ENCODE results near the gene PSMG3. TPM values are rescaled to one million over a fixed set of nuclear protein-coding genes. Genes with fewer than 3 reads are reported as not detected.

Gene PSMG3
- total and polyA plus RNA-seq, 3 donors from 2014 or later = 23.7 to 44.5 (median 39.1) TPM

DNA sequence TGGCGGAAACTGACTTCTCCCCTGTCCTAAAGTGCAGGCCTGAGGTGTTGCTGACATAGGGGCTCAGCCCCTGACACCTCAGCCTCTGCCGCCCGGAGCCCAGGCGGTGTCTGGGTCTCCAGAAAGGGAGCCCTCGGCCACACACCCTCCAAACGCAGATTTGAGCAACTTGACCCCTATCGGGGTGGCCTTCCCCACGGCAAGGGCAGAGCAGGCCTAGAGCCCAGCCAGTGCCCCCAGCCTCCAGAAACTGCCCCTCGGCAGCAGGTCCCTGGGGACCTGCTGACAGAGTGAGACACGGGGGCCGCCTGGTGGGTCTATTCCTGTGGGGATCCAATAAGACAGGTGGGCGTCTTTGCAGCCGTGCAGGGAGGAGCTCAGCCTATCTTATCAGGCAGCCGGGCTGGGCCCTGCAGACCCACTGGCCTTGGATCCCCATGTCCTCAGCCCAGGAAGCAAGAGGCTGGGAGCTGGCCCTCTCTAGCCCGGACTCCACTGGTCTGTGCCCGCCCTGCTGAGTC lies 24.9 kb downstream of the PSMG3 start:
- 67 to 94% methylated on average over 3 to 15 of the region's 16 CpGs for WGBS, 2 donors
- Histone ChIP-seq H3K27me3 (no peaks in the 10 kb centered on the region), H3K4me3 (no peak overlapping the region), H3K4me1 (peaks cover 14% of the 10 kb centered on the region), H3K36me3 (ENCODE audit: low read depth, missing control alignments) (no peaks in the 10 kb centered on the region), H3K27ac (no peak overlapping the region), H3K9me3 (no peaks in the 10 kb centered on the region)
- DNase-seq = no peak
- intact Hi-C loops (cut with DNase I; ENCODE audit: low total_unique reads) = no loop called here
- TF ChIP-seq POLR2A (IDR thresholded peaks at IDR 0.05) = no peak
- TF ChIP-seq, protein P1, sequence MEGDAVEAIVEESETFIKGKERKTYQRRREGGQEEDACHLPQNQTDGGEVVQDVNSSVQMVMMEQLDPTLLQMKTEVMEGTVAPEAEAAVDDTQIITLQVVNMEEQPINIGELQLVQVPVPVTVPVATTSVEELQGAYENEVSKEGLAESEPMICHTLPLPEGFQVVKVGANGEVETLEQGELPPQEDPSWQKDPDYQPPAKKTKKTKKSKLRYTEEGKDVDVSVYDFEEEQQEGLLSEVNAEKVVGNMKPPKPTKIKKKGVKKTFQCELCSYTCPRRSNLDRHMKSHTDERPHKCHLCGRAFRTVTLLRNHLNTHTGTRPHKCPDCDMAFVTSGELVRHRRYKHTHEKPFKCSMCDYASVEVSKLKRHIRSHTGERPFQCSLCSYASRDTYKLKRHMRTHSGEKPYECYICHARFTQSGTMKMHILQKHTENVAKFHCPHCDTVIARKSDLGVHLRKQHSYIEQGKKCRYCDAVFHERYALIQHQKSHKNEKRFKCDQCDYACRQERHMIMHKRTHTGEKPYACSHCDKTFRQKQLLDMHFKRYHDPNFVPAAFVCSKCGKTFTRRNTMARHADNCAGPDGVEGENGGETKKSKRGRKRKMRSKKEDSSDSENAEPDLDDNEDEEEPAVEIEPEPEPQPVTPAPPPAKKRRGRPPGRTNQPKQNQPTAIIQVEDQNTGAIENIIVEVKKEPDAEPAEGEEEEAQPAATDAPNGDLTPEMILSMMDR (IDR thresholded peaks at IDR 0.05) = no peak

DNA sequence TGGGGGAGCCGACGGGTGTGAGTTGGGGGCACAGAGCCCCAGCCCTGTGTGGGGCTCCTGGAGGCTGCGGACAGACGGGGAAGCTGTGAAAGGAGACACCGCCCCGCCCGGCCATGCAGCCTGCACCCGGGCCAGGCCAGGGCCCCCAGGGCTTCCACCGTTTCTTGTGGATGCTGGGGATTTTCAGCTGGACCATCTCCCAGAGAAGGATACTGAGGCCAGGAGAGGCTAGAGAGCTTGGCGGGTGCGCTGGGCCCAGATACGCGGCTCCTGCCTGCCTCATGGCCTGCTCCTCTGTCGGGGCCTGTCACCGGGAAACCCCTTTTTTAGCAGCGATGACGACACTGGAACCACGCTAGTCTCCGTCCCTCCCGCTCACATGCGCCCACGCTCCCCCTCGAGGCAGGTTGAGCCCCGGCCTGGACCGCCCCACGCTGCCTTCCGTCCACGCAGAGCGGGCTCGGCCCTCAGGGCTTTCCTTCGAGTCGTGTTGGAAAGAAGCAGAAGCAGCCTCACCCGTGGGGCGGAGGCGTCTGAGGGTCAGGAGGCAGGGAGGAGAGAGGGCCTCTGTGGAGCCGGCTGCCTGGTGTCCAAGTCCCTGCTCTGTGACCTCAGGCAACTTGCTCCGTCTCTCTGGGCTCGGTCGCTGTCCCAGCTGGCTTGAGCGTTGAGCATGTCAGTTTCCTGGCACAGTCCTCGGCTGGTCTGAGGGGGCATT lies 25.5 kb downstream of the PSMG3 start:
- no peak for TF ChIP-seq POLR2A (IDR thresholded peaks at IDR 0.05)
- TF ChIP-seq, protein P1 (IDR thresholded peaks at IDR 0.05) = no peak
- H3K27me3 ChIP-seq = no peaks in the 10 kb centered on the region
- intact Hi-C loops (cut with DNase I; ENCODE audit: low total_unique reads) = no loop called here
- WGBS, 2 donors = 82 to 83% methylated on average over 26 to 40 of the region's 41 CpGs
- H3K4me1 ChIP-seq = peaks cover 14% of the 10 kb centered on the region
- DNase-seq = no peak
- H3K36me3 ChIP-seq (ENCODE audit: low read depth, missing control alignments) = no peaks in the 10 kb centered on the region
- H3K27ac ChIP-seq = no peak overlapping the region
- no peaks in the 10 kb centered on the region for H3K9me3 ChIP-seq
- H3K4me3 ChIP-seq = no peak overlapping the region

DNA sequence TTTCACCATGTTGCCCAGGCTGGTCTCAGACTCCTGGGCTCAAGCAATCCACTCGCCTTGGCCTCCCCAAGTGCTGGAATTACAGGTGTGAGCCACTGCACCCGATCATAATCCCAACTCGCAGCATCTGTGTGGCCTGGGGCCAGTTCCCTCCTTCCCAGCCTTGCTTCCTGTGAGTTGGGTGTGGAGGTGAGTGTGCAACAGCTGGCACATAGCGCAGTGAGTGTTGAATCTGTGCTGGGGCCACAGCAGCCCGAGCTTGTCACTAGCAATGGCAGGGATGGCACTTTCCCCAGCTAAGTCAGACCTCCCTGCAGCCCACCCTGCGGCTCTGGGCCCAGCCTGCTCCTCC lies 26.0 kb downstream of the PSMG3 start:
- H3K36me3 ChIP-seq (ENCODE audit: low read depth, missing control alignments) = no peaks in the 10 kb centered on the region
- no peak for TF ChIP-seq POLR2A (IDR thresholded peaks at IDR 0.05)
- TF ChIP-seq, protein P1 (IDR thresholded peaks at IDR 0.05) = no peak
- WGBS, 2 donors = 94 to 99% methylated on average over 3 to 6 of the region's 6 CpGs

DNA sequence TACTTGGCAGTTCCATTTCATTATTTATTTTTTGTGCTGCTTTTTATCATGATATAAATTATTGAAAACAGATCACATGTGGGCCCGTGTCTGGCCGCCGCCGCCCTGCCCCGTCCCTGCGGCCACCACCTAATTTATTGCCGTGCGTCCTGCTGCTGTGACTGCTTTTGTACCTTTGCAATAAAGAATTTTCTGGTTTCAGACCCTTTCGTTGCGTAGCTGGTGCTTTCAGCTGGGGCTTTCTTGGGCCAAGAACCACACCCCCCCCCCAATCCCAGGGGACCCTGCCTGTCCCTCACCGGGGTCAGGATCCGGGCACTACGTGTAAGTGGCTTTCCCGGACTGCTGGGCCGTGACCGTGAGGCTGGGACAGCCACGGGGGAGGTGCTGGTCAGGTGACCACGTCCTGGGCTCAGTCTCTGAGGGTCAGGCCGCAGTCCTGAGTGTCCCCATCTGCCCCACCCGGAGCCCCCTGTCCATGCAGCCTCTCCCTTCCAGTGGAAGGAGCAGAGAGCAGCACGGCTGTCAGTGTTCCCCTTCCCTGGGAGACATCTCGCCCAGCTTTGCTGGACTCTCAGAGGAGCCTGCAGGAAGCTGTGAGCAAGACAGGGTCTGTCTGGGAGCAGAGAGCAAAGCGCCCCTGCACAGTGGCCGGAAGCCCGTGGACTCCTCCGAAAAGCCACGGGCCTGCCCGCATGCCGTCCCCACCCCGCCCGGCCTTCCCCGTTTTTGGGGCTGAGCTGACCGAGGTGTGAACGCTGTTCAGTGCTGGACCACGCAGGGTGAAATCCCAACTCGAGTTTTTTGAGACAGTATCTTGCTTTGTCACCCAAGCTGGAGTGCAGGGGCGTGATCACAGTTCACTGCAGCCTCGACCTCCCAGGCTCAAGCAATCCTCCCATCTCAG lies 26.7 kb downstream of the PSMG3 start:
- H3K9me3 ChIP-seq = no peaks in the 10 kb centered on the region
- 85 to 87% methylated on average over 22 to 38 of the region's 38 CpGs for WGBS, 2 donors
- intact Hi-C loops (cut with DNase I; ENCODE audit: low total_unique reads) = no loop called here
- peaks cover 22% of the 10 kb centered on the region for H3K4me1 ChIP-seq
- H3K4me3 ChIP-seq = no peak overlapping the region
- H3K27me3 ChIP-seq = no peaks in the 10 kb centered on the region
- TF ChIP-seq, protein P1 (IDR thresholded peaks at IDR 0.05) = no peak
- no peak for TF ChIP-seq POLR2A (IDR thresholded peaks at IDR 0.05)
- DNase-seq = no peak
- no peak overlapping the region for H3K27ac ChIP-seq
- no peaks in the 10 kb centered on the region for H3K36me3 ChIP-seq (ENCODE audit: low read depth, missing control alignments)

More for the DNA sequence above, 26.0 kb downstream of the PSMG3 start:
- Histone ChIP-seq H3K4me3 (no peak overlapping the region), H3K4me1 (peaks cover 15% of the 10 kb centered on the region), H3K27ac (no peak overlapping the region), H3K9me3 (no peaks in the 10 kb centered on the region), H3K27me3 (no peaks in the 10 kb centered on the region)
- DNase-seq = no peak
- intact Hi-C loops (cut with DNase I; ENCODE audit: low total_unique reads) = no loop called here

Measured in testis (tissue), 3 donors.